ENCODE data around the gene CEND1.

DNA sequence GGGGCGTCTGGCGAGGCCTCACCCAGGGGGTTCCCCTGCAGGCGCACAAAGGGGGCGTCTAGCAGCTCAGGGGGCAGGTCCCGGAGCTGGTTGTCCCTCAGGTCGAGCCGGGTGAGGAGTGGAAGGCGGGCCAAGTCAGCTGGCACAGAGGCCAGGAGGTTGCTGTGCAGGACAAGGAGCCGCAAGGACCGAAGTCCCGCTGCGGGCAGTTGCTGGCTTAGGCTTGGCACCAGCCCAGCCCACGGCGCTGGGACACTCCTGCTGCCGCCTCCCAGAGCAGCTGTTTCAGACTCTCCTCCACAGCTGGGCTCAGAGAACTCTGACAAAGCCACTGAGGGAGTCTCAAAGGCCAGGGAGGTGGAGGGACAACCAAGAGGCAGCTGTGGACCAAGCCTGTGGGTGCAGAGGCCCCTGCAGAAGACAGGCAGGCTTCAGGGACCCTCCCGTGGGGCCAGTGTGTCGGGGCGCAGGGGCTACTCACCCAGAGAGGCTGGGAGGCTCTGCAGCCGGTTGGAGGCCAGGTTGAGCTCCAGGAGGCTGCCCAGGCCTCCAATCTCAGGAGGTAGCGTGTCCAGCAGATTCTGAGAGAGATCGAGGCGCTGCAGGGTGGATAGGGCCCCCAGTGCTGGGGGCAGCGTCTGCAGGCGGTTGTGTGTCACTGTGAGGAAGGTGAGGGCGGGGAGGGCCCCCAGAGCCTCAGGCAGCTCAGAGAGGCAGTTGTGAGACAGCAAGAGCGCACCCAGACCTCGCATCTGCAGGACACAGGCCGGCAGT, 13.0 kb upstream of the CEND1 start:
- TF ChIP-seq, protein P1, sequence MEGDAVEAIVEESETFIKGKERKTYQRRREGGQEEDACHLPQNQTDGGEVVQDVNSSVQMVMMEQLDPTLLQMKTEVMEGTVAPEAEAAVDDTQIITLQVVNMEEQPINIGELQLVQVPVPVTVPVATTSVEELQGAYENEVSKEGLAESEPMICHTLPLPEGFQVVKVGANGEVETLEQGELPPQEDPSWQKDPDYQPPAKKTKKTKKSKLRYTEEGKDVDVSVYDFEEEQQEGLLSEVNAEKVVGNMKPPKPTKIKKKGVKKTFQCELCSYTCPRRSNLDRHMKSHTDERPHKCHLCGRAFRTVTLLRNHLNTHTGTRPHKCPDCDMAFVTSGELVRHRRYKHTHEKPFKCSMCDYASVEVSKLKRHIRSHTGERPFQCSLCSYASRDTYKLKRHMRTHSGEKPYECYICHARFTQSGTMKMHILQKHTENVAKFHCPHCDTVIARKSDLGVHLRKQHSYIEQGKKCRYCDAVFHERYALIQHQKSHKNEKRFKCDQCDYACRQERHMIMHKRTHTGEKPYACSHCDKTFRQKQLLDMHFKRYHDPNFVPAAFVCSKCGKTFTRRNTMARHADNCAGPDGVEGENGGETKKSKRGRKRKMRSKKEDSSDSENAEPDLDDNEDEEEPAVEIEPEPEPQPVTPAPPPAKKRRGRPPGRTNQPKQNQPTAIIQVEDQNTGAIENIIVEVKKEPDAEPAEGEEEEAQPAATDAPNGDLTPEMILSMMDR (IDR thresholded peaks at IDR 0.05; ENCODE audit: borderline replicate concordance, extremely low read depth, low read length, poor library complexity, severe bottlenecking) = no peak
- no peak for TF ChIP-seq EZH2 (IDR thresholded peaks at IDR 0.05; ENCODE audit: borderline replicate concordance, low read depth, low read length, severe bottlenecking)

All from DND-41 (cell line).